ENCODE measurements around the gene ATAD3C. TPM values are rescaled to one million over a fixed set of nuclear protein-coding genes. Genes with fewer than 3 reads are reported as not detected.
A peak's percentile ranks its signal among the peaks of the same experiment; 100 is the strongest.
"Not testable (repeated sequence)": the region's sequence is repeated elsewhere in the genome, so short reads cannot be mapped to it uniquely, and the experiment has no call there.

ATAD3C gene
- total RNA-seq, 2 donors from 2014 or later, result 1.7 to 2.4 TPM

DNA sequence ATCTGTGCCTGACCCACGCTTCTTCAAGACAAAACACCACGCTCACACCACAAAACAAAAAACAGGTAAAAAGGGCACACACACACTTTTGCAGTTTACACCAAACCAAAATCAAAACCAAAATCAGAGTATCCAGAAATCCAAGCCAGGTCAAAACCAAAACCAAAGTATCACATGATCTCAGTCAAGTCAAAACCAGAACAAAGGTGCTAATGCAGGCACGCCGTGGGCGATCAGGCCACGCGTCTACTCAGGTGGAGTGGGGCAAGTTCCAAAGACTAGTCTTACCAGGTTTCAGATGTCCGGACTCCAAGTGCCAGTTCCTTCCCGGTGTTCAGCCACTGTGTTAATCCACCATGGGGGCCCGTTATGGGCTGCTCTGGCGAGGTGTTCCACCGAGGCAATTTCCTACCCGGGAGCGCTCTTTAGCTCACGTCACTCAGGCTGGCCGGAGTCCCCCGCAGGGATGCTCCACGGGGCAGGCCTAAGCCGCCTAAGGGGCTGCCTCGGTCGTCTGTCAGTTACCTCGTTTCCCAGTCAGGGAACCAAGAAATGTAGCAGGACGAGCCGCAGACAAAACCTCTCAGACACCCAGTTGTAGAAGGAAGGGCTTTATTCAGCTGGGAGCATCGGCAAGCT is 31.5 kb upstream of the ATAD3C start:
- ATAC-seq; DNase-seq; intact Hi-C loops (cut with DNase I): not testable (repeated sequence)

DNA sequence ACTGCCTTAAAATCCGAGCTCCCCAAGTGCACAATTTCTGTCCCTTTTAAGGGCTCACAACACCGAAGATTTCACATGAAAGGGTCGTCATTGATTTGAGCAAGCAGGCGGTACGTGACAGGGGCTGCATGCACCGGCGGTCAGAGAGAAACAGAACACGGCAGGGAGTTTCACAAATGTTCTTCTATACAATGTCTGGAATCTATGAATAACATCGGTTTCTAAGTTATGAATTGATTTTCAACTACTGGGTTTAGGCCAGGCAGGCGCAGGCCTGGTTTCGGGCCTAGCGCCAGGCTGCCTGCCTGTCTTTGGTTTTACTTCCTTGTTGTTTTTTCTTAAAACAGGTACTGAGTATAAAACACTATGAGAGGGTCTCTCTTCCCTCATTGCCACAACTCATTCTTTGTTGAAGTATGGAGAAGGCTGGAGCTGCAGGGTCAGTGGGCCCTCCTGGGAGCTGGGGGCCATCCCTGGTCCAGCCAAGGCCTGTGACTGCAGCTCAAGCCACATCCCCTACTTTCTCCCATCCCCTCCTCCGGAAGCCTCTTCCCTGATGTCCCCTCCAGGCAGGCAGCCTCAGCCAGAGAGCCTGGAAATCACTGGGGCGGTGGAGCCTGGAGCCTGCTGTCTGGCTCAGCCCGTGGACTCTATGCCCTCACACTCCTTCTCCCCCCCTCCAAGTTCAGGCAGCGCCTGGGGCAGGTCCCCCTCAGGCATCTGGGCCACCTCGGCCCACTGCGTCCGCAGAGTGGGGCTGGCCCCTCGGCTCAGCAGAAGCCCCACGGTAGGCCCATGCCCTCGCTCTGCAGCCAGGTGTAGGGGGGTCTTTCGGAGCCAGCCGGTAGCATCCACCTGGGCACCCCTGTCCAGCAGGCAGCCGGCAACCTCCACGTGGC is 30.8 kb upstream of the ATAD3C start:
- intact Hi-C loops (cut with DNase I), result no loop called here
- DNase-seq (no peak), ATAC-seq (no peak)

DNA sequence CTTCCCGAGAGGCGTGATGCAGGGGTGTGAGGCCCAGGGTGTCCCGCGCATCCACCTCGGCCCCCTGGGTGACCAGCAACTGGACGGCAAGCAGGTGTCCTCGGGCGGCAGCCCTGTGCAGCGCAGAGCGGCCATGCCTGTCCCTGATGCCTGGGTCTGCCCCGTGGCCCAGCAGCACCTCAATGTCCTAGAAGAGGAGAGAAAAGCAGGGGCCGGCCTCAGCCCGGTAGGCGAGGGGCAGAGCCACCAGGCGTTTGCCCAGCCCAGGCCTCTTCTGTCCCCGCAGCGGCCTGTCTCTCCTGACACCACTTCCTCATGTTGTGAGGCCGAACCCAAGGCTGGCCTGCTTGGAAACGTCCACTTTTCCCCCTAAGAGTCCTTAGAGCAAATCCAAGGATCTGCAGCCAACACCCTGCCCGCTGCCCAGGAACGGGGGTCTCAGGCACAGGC is 30.1 kb upstream of the ATAD3C start:
- ATAC-seq (peak in 1 of 2 donors; percentile 7), DNase-seq (no peak)
- intact Hi-C loops (cut with DNase I), result no loop called here

DNA sequence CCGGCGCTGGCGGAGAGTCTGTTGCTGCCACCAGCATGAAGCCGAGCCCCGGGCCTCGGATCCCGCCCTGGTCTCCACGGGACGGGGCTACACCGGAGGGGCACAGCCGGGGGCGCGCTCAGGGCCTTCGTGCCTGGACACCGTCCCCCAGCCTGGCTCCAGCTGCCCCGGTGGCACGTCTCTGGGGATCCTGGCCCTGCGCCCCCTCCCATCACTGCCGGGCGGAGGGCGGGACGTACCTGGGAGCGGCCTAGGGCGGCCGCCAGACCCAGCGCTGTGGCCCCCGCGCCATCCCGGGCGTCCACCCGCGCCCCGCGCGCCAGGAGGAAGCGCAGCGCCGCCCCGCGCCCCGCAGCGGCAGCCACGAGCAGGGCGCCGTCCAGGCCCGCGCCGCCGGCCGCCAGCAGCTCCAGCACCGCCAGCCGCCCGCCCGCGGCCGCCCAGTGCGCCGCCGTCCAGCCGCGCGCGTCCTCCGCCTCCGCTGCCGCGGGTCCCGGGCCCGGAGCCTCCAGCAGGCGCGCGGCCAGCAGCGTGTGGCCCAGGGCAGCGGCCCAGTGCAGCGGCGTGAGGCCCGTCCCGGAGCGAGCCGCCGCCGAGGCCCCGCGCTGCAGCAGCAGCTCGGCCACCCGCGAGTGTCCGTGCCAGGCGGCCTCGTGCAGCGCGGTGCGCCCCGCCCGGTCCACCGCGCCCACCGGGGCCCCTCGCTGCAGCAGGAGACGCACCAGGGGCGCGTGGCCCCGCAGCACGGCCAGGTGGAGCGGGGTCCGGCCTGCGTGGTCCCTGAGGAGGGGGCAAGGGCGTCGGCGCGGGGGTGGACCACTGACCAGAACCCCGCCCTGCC is 29.5 kb upstream of the ATAD3C start:
- intact Hi-C loops (cut with DNase I), result no loop called here
- no peak for DNase-seq
- ATAC-seq, result peak; percentile 70 to 80

GRCh38 chr1:1420654-1421141 is 28.8 kb upstream of the ATAD3C start:
- DNase-seq, result no peak
- ATAC-seq, result no peak
- intact Hi-C loops (cut with DNase I), result no loop called here

DNA sequence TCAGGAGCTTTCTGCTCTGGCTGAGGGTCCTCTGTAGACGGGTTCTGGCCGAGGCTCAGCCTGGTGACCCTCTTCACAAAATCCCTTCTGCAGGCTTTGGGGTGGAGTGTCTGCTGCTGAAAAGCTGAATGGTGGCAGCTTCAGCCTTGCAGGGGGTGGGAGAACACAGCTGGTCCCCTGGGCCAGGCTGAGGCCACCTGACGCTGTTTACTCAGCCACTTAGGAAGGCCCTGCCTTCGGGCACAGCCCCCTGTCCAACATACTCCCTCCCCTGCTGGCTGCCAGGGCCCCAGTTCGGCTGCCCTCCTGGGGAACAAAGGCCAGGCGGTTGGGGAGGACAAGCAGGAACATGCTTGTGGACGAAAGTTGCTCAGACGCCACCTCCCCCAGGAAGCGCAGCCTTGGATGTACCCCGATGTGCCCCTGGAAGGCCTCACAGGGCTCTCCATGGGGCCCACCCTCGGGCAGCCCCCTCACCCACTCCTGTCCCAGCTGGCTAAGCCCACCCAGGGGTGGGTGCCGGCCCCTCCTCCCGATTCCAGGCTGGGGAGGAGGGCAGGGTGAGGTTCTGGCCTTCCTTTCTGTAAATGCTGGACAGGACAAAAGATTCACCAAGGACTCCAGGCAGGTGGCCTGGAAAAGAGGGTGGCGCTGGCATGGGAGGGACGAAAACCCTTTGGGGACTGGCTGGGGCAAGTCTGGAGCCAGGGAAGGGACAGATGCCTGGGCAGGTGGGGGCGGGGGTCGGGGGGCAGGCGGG is 28.2 kb upstream of the ATAD3C start, which contains the start of gene ANKRD65:
ANKRD65 (minus strand) TSS at position 130 of the 760 bp plus-strand sequence. CDS start 271 bp downstream, outside the sequence.
- peak; percentile 15 for DNase-seq
- ATAC-seq, result peak in 1 of 2 donors; percentile 16
- intact Hi-C loops (cut with DNase I), result no loop called here

GRCh38 chr1:1421907-1422464 is 27.5 kb upstream of the ATAD3C start:
- ATAC-seq, result no peak
- intact Hi-C loops (cut with DNase I), result no loop called here
- DNase-seq, result peak; percentile 10

- ATAC-seq (no peak), DNase-seq (peak; percentile 21)
- intact Hi-C loops (cut with DNase I), result no loop called here
These were observed 26.8 kb upstream of the ATAD3C start for GRCh38 chr1:1422465-1423244.

- ATAC-seq (no peak), DNase-seq (no peak)
- intact Hi-C loops (cut with DNase I), result no loop called here
These were observed 26.3 kb upstream of the ATAD3C start for GRCh38 chr1:1423245-1423597.

DNA sequence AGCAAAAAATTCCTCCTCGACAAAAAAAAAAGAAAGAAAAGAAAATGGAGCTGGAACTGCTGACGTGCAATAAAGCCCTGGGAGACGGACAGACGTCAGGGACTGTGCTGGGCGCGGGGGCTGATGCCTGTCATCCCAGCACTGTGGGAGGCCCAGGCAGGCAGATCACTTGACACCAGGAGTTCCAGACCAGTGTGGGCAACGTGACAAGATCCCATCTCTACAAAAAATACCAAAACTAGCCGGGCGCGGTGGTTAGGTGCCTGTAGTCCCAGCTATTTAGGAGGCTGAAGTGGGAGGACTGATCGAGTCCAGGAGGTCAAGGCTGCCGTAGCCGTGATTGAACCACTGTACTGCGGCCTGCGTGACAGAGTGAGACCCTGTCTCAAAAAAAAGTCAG is 24.8 kb upstream of the ATAD3C start:
- DNase-seq, result peak; percentile 16
- intact Hi-C loops (cut with DNase I), result no loop called here
- ATAC-seq, result no peak

DNA sequence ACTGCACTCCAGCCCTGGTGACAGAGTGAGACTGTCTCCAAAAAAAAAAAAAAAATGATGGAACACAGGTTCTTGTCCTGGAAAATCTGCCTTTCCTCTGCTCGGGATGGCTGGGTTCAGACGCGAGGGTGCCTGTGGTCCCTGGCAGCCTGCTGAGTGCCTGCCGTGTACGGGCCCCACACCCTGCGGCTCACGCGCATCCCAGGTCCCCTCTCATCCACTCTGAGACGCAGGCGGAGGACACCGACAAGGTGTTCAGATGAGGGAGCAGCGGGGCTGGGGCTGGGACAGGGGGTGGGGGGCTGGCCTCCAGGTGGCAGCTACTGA is 24.1 kb upstream of the ATAD3C start:
- peak; percentile 19 for DNase-seq
- intact Hi-C loops (cut with DNase I), result no loop called here
- ATAC-seq, result no peak

- DNase-seq, result peak; percentile 22
- no peak for ATAC-seq
- intact Hi-C loops (cut with DNase I), result no loop called here
These were observed 23.6 kb upstream of the ATAD3C start for GRCh38 chr1:1425753-1426495.

DNA sequence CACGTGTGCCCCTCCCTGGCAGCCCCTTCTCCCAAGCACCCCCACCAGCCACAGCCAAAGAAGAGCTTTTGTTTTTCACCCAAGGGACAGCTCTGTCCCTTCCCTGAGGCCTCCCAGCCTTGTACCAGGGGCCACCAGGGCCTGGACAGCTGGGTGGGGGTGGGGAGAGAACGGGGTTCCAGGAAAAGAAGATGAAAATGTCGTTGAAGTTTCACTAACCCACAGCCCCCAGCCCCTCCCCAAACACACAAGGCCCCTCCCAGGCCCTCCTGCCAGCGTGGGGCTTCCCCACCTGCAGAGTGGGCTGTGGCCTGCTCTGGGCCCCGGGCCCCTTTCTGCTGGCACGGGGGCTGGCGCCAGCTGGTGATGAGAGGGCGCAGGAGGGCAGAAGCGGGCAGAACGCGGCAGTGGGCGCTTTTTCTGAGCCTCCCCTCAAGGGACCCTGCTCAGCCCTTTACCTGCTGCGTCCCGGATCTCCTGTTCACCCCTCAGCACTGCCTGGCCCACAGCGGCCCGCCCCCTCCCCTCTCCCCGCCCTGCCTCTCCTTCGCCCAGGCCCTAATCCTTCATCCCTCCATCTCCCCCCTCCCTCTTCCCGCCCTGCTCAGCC is 22.9 kb upstream of the ATAD3C start:
- intact Hi-C loops (cut with DNase I), result no loop called here
- ATAC-seq (no peak), DNase-seq (no peak)

DNA sequence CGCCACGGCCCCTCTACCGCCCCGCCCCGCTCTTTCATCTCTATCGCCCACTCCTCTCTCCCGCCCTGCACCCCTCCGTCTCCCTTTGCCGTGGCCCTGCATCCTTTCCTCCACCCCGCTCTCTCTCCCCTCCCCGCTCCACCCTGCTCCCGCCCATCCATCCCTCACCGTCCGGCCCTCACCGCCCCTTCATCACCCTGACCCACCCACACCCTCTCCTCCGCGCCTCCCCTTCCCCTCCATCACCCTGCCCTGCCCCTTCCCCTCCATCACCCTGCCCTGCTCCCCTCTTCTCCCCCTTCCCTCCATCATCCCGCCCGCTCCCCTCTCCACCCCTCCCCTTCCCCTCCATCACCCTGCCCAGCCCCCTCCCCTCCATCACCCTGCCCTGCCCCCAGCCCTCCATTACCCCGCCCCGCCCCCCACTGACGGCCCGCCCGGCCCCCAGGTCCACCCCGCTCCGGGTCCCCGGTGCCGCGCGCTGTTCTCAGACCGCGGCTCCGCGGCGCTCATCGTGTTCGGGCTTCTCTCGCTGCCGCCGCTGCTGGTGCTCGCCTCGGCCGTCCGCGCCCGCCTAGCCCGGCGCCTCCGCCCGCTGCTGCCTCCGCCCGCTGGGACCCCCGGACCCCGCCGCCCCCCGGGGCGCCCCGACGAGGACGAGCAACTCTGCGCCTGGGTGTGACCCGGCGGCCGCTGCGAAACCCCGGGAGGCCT is 22.2 kb upstream of the ATAD3C start:
- ATAC-seq (no peak), DNase-seq (peak; percentile 55)
- intact Hi-C loops (cut with DNase I), result no loop called here

GRCh38 chr1:1427820-1428148 is 21.7 kb upstream of the ATAD3C start:
- no peak for DNase-seq
- intact Hi-C loops (cut with DNase I), result no loop called here
- ATAC-seq, result no peak

- DNase-seq, result peak; percentile 23
- no peak for ATAC-seq
- intact Hi-C loops (cut with DNase I), result no loop called here
These were observed 21.3 kb upstream of the ATAD3C start for GRCh38 chr1:1428174-1428573.

All from left cardiac atrium (tissue), 4 donors.